ENCODE results near the gene SRPRA. TPM values are rescaled to one million over a fixed set of nuclear protein-coding genes. Genes with fewer than 3 reads are reported as not detected.
A peak's percentile ranks its signal among the peaks of the same experiment; 100 is the strongest.

The SRPRA gene
- total RNA-seq, 1 experiment from 2014 or later: 64.3 TPM

DNA sequence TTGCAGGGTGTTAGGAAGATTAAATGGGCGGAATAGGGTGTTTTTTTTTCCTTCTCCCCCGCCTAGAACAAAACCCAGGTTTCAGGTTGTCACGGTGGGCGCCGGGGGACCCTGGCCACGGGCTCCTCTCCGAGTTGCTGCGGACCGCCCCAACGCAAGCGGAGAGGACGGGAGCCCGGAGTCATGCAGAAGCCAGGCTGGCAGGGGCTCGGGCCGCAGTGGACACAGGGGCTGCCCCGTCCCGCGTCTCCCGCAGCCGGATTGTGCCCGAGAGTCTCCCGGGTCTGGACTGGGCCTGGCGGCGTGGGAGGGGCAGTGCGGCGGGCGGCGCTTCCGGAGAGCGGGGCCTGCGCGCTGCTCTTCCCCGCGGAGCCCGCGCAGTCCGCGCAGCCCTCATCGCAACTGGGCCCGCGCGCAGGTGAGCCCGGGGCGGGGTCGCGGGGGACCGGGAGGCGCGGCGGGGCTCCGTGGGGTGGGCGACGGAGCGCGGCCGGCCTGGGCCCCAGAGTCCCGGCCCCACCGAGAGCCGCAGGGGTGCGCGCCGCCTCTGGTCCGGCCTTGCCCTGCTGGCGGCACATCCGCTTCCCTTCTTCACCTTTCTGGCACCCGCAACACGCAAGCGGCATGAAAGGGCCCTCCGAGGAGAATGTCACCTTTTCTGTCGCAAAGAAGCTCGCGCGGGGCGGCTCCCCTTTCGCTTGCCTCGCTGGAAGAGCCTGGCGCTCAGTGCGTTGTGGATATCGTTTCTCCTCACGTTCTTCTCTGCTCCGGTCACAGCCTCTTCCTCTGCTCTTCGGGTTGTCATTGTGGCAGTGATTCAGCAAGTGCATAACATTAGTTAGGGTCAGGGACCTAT, 14.3 kb upstream of the SRPRA start, which contains the start of gene TIRAP:
TIRAP (plus strand) TSS at position 358 of the 856 bp plus-strand sequence. CDS start 7,802 bp downstream, outside the sequence.
- Histone ChIP-seq H2BK20ac (ENCODE audit: low read depth, low read length, poor library complexity, severe bottlenecking) (no peak within 1 kb of the TSS), H2AFZ (ENCODE audit: low read length) (no peak within 1 kb of the TSS), H2BK15ac (ENCODE audit: low read depth, low read length) (no peak within 1 kb of the TSS), H3K79me1 (ENCODE audit: insufficient read depth, low read depth, low read length, poor library complexity, severe bottlenecking) (no peaks in the 10 kb centered on the region), H3K9ac (ENCODE audit: extremely low read depth, insufficient read length, low read length) (peak within 1 kb of the TSS; percentile 62), H3K23ac (ENCODE audit: insufficient read length, low read depth, low read length) (no peak within 1 kb of the TSS), H4K20me1 (ENCODE audit: control insufficient read depth, insufficient read depth, insufficient read length) (no peaks in the 10 kb centered on the region), H3K18ac (ENCODE audit: insufficient read length, low read depth, low read length) (peak within 1 kb of the TSS; percentile 10), H3K14ac (ENCODE audit: insufficient read depth, low read length) (peak within 1 kb of the TSS; percentile 81; the same call in 1 of the 2 replicates), H3T11ph (ENCODE audit: low read length) (no peak within 1 kb of the TSS), H3K4me2 (ENCODE audit: insufficient read depth, insufficient read length, low read length) (peak within 1 kb of the TSS; percentile 98), H3K4me1 (ENCODE audit: insufficient read depth, low read length) (peaks cover 4% of the 10 kb centered on the region; the same call in 1 of the 2 replicates), H3K56ac (ENCODE audit: insufficient read length, low read depth, low read length) (no peak within 1 kb of the TSS), H4K8ac (replicated peaks; ENCODE audit: insufficient read length, low read depth, low read length) (no peak within 1 kb of the TSS), H3K9me3 (ENCODE audit: control insufficient read depth, low read depth, low read length) (no peaks in the 10 kb centered on the region), H4K5ac (ENCODE audit: insufficient read length, low read depth, low read length) (peak within 1 kb of the TSS; percentile 61), H3K27me3 (ENCODE audit: insufficient read depth, low read length) (peaks cover 2% of the 10 kb centered on the region; the same call in 1 of the 2 replicates), H2AK5ac (ENCODE audit: insufficient read length, low read length) (no peak within 1 kb of the TSS), H3K23me2 (ENCODE audit: insufficient read length, low read depth, low read length, poor library complexity, severe bottlenecking) (peaks cover 13% of the 10 kb centered on the region), H2BK12ac (ENCODE audit: insufficient read length, low read depth, low read length) (no peak within 1 kb of the TSS), H2BK120ac (ENCODE audit: low read depth, low read length, poor library complexity, severe bottlenecking) (no peak within 1 kb of the TSS), H3K4ac (ENCODE audit: low read depth, low read length) (no peak within 1 kb of the TSS), H2BK5ac (ENCODE audit: insufficient read length, low read length) (no peak within 1 kb of the TSS), H3K79me2 (ENCODE audit: insufficient read depth, low read length) (no peaks in the 10 kb centered on the region), H4K91ac (ENCODE audit: insufficient read length, low read depth, low read length) (no peak within 1 kb of the TSS), H3K27ac (ENCODE audit: insufficient read length, low read depth, low read length) (no peak within 1 kb of the TSS)
- H3K27ac Mint-ChIP-seq: peak within 1 kb of the TSS in 1 of 3 experiments; percentile 22; a peak in 2 of 7 replicates
- H3K9me3 Mint-ChIP-seq: no peaks in the 10 kb centered on the region; a peak in 1 of 5 replicates
- peaks cover 14% of the 10 kb centered on the region for H3K27me3 Mint-ChIP-seq (ENCODE audit: low read depth)
- peak within 1 kb of the TSS; percentile 77 to 89 for H3K4me3 Mint-ChIP-seq
- peaks cover 2 to 9% (median 2%) of the 10 kb centered on the region in 3 experiments; a peak in 5 of 7 replicates for H3K36me3 Mint-ChIP-seq (ENCODE audit: insufficient read depth in 1 of 3, low read depth in 3 of 3)
- peaks cover 14 to 16% of the 10 kb centered on the region in 2 experiments for H3K4me1 Mint-ChIP-seq
- WGBS (ENCODE audit: extremely low coverage, insufficient read length, low lambda C conversion rate): no CpG with 5 or more reads among the region's 82 CpGs
- DNase-seq: peak; percentile 60
- TF ChIP-seq, protein P1, sequence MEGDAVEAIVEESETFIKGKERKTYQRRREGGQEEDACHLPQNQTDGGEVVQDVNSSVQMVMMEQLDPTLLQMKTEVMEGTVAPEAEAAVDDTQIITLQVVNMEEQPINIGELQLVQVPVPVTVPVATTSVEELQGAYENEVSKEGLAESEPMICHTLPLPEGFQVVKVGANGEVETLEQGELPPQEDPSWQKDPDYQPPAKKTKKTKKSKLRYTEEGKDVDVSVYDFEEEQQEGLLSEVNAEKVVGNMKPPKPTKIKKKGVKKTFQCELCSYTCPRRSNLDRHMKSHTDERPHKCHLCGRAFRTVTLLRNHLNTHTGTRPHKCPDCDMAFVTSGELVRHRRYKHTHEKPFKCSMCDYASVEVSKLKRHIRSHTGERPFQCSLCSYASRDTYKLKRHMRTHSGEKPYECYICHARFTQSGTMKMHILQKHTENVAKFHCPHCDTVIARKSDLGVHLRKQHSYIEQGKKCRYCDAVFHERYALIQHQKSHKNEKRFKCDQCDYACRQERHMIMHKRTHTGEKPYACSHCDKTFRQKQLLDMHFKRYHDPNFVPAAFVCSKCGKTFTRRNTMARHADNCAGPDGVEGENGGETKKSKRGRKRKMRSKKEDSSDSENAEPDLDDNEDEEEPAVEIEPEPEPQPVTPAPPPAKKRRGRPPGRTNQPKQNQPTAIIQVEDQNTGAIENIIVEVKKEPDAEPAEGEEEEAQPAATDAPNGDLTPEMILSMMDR (conservative IDR thresholded peaks at IDR 0.05): peak; percentile 45; the same call in 2 of the 3 replicates
